ENCODE data around the gene INHBB.

DNA sequence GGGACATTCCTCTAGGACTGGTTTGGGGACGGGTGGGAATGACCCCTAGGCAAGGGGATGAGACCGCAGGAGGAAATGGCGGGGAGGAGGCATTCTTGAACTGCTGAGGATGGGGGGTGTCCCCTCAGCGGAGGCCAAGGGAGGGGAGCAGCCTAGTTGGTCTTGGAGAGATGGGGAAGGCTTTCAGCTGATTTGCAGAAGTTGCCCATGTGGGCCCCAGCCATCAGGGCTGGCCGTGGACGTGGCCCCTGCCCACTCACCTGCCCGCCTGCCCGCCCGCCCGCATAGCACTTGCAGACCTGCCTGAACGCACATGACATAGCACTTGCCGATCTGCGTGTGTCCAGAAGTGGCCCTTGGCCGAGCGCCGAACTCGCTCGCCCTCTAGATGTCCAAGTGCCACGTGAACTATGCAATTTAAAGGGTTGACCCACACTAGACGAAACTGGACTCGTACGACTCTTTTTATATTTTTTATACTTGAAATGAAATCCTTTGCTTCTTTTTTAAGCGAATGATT is 4.9 kb downstream of the INHBB start:
- TF ChIP-seq, protein P1, sequence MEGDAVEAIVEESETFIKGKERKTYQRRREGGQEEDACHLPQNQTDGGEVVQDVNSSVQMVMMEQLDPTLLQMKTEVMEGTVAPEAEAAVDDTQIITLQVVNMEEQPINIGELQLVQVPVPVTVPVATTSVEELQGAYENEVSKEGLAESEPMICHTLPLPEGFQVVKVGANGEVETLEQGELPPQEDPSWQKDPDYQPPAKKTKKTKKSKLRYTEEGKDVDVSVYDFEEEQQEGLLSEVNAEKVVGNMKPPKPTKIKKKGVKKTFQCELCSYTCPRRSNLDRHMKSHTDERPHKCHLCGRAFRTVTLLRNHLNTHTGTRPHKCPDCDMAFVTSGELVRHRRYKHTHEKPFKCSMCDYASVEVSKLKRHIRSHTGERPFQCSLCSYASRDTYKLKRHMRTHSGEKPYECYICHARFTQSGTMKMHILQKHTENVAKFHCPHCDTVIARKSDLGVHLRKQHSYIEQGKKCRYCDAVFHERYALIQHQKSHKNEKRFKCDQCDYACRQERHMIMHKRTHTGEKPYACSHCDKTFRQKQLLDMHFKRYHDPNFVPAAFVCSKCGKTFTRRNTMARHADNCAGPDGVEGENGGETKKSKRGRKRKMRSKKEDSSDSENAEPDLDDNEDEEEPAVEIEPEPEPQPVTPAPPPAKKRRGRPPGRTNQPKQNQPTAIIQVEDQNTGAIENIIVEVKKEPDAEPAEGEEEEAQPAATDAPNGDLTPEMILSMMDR (IDR thresholded peaks at IDR 0.05) = no peak
- no peak for TF ChIP-seq ZFX (IDR thresholded peaks at IDR 0.05; ENCODE audit: borderline replicate concordance)
